HL-60/S4 treated with retinoic acid at 250 ng/mL for 4 days and 3 days (cell line): ENCODE data around the gene BRD3.

Experiments
- in situ Hi-C: fragments of 300-500 bp; cut with MboI; formaldehyde crosslinking; loops from 2 replicates; pipeline ENCODE4 v1.7.0; 2022; ENCODE audit warnings: low sequenced_read_pairs

Gene BRD3

DNA sequence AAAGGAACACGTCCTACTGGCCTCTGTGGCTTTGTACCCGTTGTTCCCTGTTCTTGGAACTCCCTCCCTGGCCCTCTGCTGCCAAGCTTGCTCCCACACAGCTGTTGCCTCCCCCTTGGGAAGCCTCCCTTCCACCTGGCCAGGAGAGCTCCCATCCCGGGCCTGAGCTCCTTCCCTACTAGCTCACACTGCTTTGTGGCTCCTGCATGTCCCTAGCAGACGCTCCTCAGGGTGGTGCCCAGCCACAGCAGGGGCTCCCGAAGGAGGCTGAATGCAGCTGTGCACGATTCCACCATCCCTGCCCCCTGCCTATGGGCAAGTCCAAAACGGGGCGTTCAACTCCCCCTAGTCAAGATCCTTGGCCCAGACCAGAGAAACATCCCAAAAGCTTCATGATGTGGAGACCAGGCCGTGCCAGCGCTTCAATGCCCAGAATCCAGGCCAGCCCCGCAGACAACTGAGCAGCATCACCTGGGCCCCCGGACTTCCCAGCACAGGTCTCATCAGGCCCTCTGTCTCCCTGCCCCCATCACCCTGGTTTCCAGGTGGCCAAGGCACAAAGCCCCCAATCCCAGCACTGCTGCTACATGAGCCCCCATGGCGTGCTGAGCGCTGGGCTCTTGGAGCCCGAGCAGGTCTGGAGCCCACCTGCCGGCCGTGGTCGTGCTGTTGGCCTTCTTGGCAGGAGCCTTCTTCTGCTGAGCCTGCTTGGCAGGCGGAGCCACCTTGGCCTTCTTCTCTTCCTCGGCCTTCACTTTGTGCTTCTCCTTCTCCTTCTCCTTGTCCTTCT is 28.2 kb downstream of the BRD3 start:
- in situ Hi-C loops: no loop called here

DNA sequence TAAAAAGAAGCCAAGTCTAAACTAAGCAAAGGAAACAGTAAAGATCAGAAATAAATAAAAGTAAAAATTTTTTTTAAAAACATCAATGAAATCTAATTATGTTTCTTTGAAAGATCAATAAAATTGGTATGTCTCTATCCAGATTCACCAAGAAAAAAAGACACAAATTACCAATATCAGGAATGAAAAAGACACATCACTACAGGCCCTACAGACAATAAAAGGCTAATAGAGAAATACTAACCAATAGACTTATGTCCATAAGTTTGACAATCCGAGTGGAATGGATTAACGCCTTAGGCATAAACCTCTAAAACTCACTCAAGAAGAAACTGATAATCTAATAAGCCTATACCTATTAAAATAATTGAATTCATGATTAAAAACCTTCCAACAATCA is 30.2 kb downstream of the BRD3 start:
- in situ Hi-C loops: no loop called here

DNA sequence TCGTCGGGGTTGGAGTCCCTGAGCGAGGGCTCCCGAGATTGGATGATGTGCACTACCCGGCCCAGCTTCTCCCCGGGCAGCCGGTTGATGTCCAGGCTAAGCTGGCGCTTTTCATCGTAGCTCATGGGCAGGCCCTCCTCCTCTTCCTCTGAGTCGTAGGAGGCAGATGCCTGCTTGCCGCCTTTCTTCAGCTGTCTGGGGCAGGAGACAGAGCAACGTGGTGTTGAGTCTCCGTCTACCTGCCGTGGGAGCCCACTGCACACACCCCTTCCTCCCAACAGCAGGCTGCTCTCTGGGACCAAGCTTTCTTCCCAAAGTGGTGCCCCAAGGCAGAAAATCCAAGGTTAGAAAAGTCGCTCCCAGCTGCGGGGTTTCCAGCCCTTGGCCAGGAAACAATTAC is 31.7 kb downstream of the BRD3 start:
- in situ Hi-C loops: no loop called here

DNA sequence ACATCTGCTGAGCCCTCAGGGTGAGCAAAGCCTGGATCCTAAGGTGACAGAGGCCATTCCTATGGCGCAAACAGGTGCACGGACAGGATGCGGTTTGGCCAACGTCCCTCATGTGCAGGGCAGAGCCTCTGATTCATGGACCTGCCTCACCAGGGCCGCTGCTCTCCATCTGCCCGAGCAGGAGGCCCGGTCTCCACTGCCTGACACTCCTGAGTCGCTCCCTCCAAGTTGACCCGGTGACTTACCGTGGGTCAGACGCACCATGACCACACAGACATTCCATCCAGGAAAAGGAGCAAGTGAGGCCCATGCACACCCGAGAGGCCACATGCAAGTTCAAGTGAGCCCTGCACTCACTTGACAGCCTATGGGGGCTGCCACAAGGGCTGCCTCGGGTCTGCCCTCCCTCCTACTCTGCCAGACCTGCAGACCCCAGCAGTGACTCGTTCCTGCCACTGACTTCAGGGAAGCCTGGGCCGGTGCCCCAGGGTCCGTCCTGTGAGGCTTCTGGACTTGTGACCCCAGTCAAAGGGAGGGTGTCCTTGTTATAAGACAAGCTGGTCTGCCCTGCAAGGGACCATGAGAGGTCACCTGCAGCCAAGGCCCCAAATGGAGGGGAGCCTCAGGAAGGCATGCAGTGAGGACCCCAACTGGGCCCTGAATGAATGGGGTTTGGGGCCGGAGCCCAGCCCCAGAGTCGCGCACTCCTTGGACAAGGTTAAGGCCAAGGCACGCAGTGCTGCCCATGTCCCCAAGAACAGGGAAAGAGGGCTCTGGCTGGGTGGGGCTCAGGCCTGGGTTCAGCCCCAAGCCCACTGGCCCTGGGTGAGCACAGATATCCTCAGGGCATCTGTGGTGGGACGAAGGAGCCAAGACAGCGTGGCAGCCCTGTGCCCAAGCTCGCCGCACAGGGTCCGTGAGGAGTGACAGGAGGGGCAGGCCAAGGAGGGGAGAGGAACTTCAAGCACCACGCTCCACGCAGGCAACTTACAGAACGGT is 32.5 kb downstream of the BRD3 start:
- in situ Hi-C loops: no loop called here

DNA sequence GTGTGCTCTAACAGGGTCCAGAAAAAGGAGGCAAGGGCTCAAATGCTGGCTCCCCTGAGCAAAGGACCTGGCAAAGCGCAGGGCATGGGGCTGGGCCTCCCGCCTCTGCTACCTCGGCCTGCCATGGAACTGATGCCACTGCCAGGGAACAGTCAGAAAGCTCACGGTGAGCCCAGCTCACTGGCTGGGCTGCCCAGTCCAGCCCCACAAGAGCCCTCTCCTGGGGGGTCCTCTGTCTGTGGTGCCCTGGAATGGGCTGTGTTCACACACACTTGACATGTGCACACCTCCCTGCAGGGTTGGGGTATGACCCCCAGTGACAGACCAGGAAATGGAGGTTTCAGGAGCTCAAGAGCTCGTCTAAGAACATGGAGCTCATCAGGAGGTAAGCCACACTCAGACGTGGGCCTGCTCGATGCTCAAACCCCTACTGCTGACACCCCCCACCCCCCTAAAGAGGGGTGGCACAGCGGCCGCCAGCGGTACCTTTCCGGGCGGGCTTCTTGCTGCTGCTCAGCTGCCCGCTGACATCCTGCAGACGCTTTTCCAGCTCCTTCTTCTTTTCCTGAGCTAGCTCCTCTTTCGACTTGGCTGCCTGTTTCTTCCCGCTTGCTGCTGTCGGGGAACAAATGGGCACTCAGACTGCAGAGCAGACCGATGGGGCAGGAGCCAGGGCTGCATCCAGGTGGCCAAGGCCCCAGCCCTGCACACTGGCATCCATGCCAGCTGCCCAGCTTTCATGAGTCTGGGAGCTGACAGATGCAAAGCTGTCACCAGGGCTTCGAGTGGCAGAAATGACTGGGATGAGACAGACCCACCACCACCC is 33.4 kb downstream of the BRD3 start:
- in situ Hi-C loops: no loop called here

DNA sequence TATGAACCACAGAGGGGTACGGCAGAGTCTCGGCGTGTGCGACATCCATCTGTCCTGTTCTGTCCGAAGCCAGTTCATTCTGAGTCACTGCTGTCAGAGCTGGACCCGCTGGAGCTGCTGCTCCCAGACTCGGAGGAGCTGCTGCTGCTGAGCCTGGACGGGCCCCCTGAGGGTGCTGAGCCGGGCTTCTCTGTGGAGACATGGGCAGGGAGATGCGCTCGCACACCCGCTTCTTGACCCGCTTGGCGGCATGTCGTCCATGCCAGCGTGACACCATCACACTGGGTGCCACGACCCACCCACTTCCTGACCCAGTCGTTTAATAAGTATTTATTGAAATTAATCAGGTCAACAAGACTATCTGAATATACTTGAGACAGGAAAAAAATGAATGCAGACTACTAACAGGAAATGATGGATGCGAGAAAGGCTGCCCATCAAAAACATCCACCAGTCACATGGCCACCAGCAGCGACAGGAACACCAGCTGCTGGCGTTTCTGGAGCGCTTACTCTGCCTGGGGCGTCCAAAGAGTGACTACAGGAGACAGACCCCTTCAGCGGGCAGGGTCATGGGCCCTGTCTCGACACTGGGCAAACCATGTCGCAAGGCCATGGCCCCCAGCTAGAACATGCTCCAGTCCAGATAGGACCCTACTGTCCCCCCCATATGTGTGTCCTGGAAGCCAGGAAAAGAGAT is 34.2 kb downstream of the BRD3 start:
- in situ Hi-C loops: no loop called here

DNA sequence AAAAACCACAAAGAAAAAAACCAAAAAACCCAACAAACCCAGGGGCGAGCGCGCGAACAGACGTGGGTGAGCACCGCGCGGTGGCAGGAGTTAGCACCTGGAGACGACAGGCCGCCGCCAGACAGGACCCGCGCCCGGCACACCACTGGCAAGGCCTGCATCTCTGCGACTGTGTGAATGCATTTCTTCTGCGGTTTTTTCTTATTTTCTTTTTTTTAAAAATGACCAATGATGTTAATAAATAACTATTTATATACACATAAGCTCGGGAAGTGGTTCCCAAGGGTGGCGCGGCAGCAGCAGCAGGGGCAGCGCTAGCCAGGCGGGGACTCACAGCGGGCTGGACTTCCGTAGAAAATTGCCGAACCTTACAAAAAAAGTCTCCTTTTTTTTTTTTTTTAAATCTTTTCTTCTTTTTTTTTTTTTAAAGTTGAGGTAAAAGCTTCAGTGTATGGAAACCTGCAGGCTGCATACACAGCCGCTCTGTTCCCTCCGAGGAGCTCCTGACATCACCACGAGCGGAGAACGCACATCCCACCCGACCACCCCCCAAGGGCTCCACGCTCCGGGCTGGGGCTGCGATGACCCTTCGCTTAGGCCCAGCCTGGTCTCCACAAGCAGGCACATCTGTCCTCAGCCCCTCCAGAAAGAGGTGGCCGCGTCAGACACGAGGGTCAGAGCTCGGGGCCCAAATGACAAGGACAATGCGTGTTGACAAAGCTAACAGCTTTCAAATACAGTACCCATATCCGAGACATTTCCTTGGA is 35.2 kb downstream of the BRD3 start:
- in situ Hi-C loops: no loop called here

DNA sequence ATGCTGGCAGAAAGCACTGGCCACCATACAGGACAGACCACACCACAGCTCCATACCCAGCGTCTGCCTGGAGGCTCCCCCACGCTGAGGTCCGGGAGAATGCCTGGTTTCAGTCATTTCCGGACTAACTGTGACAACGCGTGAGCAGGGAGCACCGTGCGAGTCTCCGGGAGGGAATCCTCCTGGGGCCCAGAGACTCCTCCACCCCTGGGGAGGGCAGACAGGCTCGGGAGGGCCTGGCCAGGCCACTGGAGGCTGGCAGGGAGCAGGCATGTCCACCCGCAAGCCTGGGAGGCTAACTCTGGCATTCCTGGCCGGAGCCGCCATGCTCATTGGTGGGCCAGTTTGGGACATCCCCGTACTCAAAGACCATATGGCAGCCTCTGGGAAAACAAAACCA is 36.0 kb downstream of the BRD3 start:
- in situ Hi-C loops: no loop called here

DNA sequence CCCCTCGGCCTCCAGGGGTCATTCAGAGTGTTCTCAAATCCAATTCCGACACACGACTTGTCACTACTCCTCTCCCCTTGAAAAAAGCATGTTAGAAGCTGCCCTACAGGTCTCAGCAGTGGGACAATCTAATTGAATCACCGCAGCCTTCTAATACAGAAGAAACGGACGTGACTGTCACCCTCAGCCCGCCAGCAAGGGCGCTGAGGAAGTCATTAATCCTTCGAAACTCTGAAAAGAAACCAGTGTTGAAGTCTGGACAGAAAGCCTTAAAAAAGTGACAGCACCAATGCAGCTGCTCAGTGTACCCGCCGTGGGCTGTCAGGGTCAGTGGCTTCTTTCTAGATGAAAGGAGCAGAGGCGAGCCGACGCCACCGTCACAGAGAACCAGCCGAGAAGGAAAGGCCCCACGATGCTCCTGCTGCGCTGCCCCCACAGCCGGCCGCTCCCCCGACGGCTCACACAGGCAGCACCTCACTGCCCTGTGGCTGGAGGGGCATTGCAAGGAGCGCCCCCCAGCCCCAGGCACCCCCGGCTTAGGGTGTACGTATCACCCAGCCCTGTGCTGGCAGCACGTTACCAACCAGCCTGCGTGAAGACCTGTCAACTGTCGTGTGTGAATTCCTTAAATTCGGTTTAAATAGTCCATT is 36.9 kb downstream of the BRD3 start:
- in situ Hi-C loops: no loop called here

DNA sequence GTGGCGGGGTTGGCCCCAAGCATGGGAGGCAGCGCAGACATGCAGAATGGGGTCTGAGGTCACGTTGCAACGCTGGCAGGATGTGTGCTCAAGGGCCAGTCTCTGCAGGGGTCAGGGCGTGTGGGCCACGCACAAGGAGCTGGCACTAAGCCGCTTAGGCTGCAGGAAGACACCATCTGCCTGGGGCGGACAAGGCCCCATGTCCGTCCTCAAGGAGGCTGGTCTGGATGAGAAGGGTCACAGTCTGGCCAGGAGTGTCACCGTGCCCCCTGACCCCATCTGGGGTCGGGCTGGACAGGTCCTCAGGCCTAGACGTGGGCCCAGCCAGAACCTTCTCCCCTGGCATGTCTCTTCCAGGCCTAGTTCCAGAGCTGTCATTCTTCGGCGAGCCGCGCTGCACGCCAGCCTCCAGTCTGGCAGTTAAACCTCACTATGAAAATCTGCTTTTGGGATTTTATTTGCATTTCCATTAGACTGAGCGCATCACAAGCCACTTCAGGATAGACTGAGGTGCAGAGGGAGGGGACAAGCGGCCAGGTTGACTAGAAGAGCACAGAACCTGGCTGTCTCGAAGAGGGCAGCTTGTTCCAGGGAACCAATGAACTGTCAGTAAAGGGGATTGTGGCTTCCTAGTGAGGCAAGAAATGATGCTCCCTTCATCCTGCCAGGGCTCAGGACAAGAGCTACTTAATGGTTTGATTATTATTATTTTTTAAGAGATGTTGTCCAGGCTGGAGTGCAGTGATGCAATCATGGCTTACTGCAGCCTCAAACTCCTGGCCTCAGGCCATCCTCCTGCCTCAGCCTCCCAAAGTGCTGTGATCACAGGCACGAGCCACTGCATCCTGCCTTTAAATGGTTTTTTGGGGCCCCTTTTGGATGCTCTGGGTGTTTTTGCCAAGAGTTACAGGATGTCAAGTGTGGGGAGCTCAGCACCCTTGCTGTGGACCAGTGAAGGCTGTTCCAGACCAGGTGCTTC is 38.3 kb downstream of the BRD3 start:
- in situ Hi-C loops: no loop called here

DNA sequence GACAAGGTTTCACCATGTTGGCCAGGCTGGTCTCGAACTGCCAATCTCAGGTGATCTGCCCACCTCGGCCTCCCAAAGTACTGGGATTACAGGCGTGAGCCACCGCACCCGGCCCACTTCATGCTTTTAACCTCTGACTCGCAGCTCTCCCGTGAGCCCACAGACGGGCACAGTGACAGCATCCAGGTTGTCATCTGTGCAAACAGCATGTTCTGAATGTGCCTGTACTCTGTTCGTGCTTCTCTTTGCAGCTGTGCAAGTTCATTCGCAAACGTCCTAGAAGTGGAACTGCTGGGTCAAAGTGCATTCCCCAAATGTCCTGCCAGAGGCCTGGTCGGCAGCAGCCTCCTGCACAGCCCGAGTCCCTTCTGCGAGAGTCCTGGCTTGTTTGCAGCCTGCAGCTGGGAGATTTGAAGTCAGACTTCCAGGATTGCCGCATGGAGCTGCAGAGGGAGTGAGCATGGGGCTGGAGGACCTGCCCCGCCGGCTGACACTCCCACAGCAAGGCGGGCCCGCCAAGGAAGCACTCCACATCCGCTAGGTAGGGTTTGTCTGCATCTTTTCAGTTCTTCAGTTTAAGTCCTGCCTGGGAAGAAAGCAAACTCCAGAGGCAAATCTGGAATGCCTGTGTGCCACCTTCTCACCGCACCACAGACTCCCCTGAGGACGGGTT is 39.1 kb downstream of the BRD3 start:
- in situ Hi-C loops: no loop called here

DNA sequence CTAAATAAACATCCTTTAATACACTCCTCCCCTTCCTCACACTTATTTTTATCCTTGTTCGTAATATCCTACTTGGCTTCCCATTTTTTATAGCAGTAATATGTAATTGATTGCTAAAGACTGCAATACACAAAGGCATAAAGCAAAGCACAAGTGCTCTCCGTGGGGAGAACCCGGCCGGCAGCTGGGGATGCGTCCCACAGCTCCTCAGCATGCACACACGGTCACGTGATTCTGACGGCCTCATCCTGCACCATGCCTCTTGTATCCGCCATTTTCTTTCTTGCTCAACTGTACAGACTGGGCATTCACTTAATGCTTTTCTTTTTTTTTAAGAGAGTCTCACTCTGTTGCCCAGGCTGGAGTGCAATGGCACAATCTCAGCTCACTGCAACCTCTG is 39.8 kb downstream of the BRD3 start:
- in situ Hi-C loops: no loop called here

DNA sequence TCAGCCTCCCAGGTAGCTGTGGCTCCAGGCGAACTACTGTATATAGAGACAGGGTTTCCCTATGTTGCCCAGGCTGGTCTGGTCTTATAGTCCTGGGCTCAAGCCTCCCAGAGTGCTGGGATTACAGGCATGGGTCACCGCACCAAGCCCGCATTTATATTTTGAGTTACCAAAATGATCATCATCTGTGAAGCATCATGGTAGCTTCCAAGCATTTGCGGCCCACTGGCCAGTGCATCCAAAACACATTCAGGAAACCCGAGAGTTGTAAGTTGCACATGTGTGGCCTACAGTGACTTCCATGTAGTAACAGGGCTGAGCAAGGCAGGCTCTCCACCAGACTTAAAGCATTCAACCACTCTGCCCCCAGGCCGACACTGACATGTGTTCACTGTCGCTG is 40.3 kb downstream of the BRD3 start:
- in situ Hi-C loops: no loop called here

DNA sequence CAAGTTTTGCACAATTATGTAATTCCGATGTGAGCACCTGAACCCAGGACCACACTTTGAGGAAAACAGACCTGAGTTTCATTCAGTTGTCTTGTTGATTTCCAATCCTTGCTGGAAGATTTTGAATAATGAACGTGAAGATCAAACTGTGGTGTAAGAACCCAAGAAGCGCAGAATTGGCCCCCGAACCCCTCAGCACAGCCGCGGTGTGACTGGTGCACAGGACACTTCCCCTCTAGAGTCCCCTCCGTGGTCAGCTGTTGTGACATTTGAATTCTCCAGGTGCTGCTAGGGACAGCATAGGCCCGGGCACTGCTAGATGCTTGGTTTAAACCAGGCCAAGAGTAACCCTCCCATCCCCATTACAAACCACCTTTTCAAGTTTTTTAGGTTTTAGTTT is 40.8 kb downstream of the BRD3 start:
- in situ Hi-C loops: no loop called here

DNA sequence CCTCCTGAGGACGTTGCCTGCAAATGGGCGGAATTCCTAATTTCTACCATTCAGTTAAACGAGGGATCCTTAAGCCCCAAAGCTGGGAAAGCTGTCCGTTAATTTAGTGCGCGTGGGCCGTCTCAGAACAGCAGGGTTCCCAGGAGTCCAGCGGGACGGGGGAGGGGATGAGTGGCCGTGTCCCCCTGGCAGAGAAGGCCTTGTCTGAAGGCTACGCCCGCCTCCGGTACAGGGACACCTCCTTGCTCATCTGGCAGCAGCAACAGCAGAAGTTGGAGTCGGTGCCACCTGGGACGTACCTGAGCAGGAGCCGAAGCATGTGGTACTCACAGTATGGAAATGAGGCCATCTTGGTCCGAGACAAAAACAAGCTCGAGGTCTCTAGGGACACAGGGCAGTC is 41.2 kb downstream of the BRD3 start:
- in situ Hi-C loops: no loop called here

DNA sequence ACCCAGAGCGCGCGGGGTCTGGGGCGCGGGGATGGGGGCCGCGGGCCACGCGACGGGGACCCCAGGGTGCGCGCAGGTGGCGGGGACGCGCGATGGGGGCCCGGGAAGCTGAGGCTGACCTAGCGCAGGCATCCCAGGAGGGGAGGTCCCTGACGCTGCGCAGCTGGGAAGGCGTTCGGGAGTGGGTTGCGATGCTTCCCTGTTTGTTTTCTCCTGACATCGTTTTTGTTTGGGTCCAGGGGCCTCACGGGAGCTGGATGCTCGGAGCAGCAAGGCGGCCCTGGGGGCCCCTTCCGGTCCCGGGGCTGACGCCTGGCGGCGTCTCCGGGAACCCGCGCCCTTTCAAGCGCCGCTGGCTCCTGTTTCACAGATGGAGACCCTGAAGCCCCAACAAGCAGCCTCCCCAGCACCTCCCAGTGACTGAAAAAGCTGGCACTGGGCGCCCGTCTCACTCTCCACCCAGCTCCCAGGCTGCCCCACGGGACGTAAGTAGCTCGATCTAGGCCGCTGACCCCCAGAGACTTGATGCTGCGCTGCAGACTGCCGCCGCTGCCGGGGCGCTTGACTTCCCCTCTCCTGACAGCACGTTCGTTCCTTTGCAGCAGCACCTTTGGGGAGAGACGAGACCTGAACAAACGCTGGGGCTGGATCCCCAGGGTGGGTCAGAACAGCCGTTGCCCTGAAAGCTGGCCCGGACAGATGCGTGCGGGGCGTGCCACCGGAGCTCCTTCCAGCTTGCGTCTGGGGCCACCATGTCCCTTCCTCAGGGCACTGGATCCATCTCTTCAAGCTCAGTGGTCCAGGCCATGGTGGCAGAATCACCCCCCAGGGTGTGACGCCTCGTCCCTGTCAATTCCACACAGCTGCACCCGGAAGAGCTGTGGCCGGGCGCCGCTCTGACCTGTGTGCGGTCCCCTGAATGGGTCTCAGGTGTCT is 42.0 kb downstream of the BRD3 start:
- in situ Hi-C loops: no loop called here
